ENCODE measurements around the gene CACNA1I. TPM values are rescaled to one million over a fixed set of nuclear protein-coding genes. Genes with fewer than 3 reads are reported as not detected.

The CACNA1I gene
- total RNA-seq, 1 donor from 2014 or later: not detected

GRCh38 chr22:39693943-39694500 is 123.5 kb downstream of the CACNA1I start:
- DNase-seq (ENCODE audit: low read depth) (no peak), FAIRE-seq (no peak)
- Histone ChIP-seq H3K36me3 (ENCODE audit: control insufficient read depth, insufficient read depth, low read length) (no peaks in the 10 kb centered on the region), H3K4me3 (ENCODE audit: low read depth, low read length) (no peak overlapping the region), H3K27me3 (ENCODE audit: control insufficient read depth, insufficient read depth, low read length) (peaks cover 8% of the 10 kb centered on the region)
- TF ChIP-seq, protein P1, sequence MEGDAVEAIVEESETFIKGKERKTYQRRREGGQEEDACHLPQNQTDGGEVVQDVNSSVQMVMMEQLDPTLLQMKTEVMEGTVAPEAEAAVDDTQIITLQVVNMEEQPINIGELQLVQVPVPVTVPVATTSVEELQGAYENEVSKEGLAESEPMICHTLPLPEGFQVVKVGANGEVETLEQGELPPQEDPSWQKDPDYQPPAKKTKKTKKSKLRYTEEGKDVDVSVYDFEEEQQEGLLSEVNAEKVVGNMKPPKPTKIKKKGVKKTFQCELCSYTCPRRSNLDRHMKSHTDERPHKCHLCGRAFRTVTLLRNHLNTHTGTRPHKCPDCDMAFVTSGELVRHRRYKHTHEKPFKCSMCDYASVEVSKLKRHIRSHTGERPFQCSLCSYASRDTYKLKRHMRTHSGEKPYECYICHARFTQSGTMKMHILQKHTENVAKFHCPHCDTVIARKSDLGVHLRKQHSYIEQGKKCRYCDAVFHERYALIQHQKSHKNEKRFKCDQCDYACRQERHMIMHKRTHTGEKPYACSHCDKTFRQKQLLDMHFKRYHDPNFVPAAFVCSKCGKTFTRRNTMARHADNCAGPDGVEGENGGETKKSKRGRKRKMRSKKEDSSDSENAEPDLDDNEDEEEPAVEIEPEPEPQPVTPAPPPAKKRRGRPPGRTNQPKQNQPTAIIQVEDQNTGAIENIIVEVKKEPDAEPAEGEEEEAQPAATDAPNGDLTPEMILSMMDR (IDR thresholded peaks at IDR 0.05; ENCODE audit: insufficient read depth, low read length, severe bottlenecking): no peak

DNA sequence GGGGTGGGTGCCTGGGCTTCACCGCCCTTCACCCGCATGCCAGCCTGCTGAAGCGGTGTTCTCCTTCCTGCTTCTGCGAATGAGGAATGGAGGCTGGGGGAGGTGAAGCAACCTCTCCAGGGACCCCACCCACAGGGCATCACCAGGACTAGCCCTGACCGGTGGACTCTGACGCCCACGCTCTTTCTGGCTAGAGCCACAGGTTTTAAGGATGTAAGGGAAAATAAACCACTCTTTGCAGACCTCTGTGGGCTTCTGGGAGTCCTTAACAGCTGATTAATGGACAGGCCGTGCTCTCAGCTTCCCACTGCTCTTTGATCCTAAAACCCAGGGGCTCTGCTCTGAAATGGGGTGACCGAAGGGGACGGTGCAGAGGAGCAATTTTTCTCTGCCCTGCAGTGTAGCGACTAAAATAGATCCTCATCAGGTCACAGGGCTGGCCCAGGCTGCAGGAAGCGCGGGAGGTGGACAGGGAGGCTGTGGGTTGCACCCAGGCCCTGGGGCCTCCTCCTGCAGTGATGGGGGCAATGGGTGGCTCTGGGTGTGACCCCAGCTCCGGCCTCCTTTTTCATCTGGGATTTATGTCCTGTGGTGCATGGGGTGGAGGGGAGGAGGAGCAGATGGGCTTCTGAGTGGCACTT is 127.4 kb downstream of the CACNA1I start:
- DNase-seq (ENCODE audit: low read depth) (no peak), FAIRE-seq (no peak)
- TF ChIP-seq, protein P1 (IDR thresholded peaks at IDR 0.05; ENCODE audit: insufficient read depth, low read length, severe bottlenecking): no peak
- Histone ChIP-seq H3K36me3 (ENCODE audit: control insufficient read depth, insufficient read depth, low read length) (no peaks in the 10 kb centered on the region), H3K4me3 (ENCODE audit: low read depth, low read length) (no peak overlapping the region), H3K27me3 (ENCODE audit: control insufficient read depth, insufficient read depth, low read length) (peaks cover 3% of the 10 kb centered on the region)

DNA sequence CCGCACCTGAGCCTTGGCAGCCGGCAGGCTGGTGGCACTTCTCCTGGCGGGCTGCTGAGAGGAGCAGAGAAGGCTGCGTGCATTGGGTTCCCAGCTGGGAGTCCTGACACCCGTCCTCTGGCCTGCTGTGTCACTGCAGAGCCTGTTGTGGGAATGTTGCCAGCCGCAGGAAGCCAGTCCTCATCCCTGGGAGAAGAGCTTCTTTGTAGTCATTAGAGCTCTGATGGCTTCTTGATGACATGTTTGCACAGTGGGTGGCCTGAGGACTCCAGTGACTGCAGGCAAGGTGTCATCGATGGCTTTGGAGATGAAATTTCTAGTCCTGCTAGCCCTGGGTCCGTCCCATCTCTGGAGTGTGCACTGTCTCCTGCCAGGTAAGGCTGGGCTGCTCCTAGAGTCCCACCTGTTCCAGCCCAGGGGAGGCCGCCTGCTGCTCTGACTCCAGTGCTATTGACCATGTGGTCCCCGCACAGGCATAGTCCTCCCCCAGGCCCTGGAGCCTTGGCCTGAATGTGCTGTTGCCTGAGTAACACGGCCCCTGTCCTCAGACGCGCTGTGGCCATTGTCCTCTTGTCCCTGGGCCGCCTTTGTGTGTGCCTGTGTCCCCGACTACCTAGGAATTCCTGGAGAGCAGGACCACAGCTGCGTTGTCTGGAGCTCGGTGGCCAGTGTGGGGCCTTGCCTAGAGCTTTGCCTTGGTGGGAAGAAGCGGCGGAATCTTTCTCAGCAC is 129.2 kb downstream of the CACNA1I start:
- TF ChIP-seq, protein P1 (IDR thresholded peaks at IDR 0.05; ENCODE audit: insufficient read depth, low read length, severe bottlenecking): no peak
- Histone ChIP-seq H3K36me3 (ENCODE audit: control insufficient read depth, insufficient read depth, low read length) (no peaks in the 10 kb centered on the region), H3K4me3 (ENCODE audit: low read depth, low read length) (no peak overlapping the region), H3K27me3 (ENCODE audit: control insufficient read depth, insufficient read depth, low read length) (peaks cover 3% of the 10 kb centered on the region)
- no peak for FAIRE-seq
- no peak for DNase-seq (ENCODE audit: low read depth)

DNA sequence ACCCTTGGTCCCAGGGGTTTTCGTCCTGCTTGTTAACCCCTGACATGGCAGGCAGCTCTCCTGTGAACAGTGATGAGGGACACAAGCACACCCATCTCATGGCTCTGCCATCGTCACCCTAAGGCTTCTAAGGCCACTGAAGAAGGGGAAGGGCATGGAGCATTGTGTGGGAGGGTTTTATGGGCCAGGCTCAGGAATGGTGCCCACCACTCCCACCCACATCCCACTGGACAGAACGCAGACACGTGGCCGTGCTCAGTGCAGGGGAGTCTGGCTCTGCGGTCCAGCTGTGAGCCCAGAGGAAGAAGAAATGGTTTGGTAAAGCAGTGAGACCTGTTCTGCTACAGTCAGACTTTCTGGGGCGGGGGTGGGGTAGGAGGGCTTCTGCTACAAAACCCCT is 130.0 kb downstream of the CACNA1I start:
- Histone ChIP-seq H3K4me3 (ENCODE audit: low read depth, low read length) (no peak overlapping the region), H3K36me3 (ENCODE audit: control insufficient read depth, insufficient read depth, low read length) (no peaks in the 10 kb centered on the region), H3K27me3 (ENCODE audit: control insufficient read depth, insufficient read depth, low read length) (peaks cover 3% of the 10 kb centered on the region)
- DNase-seq (ENCODE audit: low read depth): no peak
- TF ChIP-seq, protein P1 (IDR thresholded peaks at IDR 0.05; ENCODE audit: insufficient read depth, low read length, severe bottlenecking): no peak
- no peak for FAIRE-seq

GRCh38 chr22:39703091-39703490 is 132.5 kb downstream of the CACNA1I start:
- FAIRE-seq (no peak), DNase-seq (ENCODE audit: low read depth) (no peak)
- H3K4me3 ChIP-seq (ENCODE audit: low read depth, low read length): no peak overlapping the region
- TF ChIP-seq, protein P1 (IDR thresholded peaks at IDR 0.05; ENCODE audit: insufficient read depth, low read length, severe bottlenecking): no peak
- peaks cover 3% of the 10 kb centered on the region for H3K27me3 ChIP-seq (ENCODE audit: control insufficient read depth, insufficient read depth, low read length)
- H3K36me3 ChIP-seq (ENCODE audit: control insufficient read depth, insufficient read depth, low read length): no peaks in the 10 kb centered on the region
